H9 (cell line): Measurements from ENCODE around the gene FLNC. TPM values are rescaled to one million over a fixed set of nuclear protein-coding genes. Genes with fewer than 3 reads are reported as not detected.

ENCODE experiments used
- DNase-seq: peaks from one replicate; pipeline ENCODE4 v3.0.0-alpha.2; 2017
- H2AFZ ChIP-seq: one replicate; pipeline ENCODE4 v1.6.1; 2013; ENCODE audit warnings: mild to moderate bottlenecking, low read length, control low read depth, moderate library complexity
- H2AK5ac ChIP-seq: 2 replicates; pipeline ENCODE4 v1.6.1; 2013; ENCODE audit warnings: low read length, control low read depth, mixed read lengths; ENCODE audit not compliant: insufficient read length
- H2BK120ac ChIP-seq: one replicate; pipeline ENCODE4 v1.6.1; 2013; ENCODE audit warnings: low read depth, mild to moderate bottlenecking, low read length, control low read depth, inconsistent platforms; ENCODE audit not compliant: poor library complexity, severe bottlenecking
- H2BK12ac ChIP-seq: 2 replicates; pipeline ENCODE4 v1.6.1; 2013; ENCODE audit warnings: low read length, control low read depth, mixed read lengths, low read depth; ENCODE audit not compliant: insufficient read length
- H2BK15ac ChIP-seq: 2 replicates; pipeline ENCODE4 v1.6.1; 2013; ENCODE audit warnings: low read depth, low read length, control low read depth
- H2BK20ac ChIP-seq: one replicate; pipeline ENCODE4 v1.6.1; 2013; ENCODE audit warnings: low read depth, mild to moderate bottlenecking, low read length, control low read depth, inconsistent platforms; ENCODE audit not compliant: poor library complexity, severe bottlenecking
- H2BK5ac ChIP-seq: 2 replicates; pipeline ENCODE4 v1.6.1; 2013; ENCODE audit warnings: low read length, control low read depth, mixed read lengths; ENCODE audit not compliant: insufficient read length
- H3K14ac ChIP-seq: 2 replicates; pipeline ENCODE4 v1.6.1; 2013; ENCODE audit warnings: low read length, control low read depth; ENCODE audit not compliant: insufficient read depth
- H3K18ac ChIP-seq: 2 replicates; pipeline ENCODE4 v1.6.1; 2013; ENCODE audit warnings: low read depth, mild to moderate bottlenecking, mixed read lengths, low read length, control low read depth; ENCODE audit not compliant: insufficient read length
- H3K23ac ChIP-seq: 2 replicates; pipeline ENCODE4 v1.6.1; 2013; ENCODE audit warnings: low read length, control low read depth, mixed read lengths, low read depth; ENCODE audit not compliant: insufficient read length
- H3K23me2 ChIP-seq: 2 replicates; pipeline ENCODE4 v1.6.1; 2013; ENCODE audit warnings: low read depth, mild to moderate bottlenecking, mixed read lengths, low read length, control low read depth; ENCODE audit not compliant: insufficient read length, poor library complexity, severe bottlenecking
- H3K27ac ChIP-seq: 2 replicates; pipeline ENCODE4 v1.5.1; 2013; ENCODE audit warnings: low read length, control low read depth, mixed read lengths, low read depth; ENCODE audit not compliant: insufficient read length
- H3K27me3 ChIP-seq: 2 replicates; pipeline ENCODE4 v1.6.1; 2013; ENCODE audit warnings: low read length, control low read depth, inconsistent platforms; ENCODE audit not compliant: insufficient read depth
- H3K4ac ChIP-seq: 2 replicates; pipeline ENCODE4 v1.6.1; 2013; ENCODE audit warnings: low read depth, mild to moderate bottlenecking, control low read depth, inconsistent platforms, low read length, moderate library complexity
- H3K4me1 ChIP-seq: 2 replicates; pipeline ENCODE4 v1.6.1; 2013; ENCODE audit warnings: low read length, control low read depth, inconsistent platforms; ENCODE audit not compliant: insufficient read depth
- H3K4me2 ChIP-seq: 2 replicates; pipeline ENCODE4 v1.6.1; 2013; ENCODE audit warnings: low read length, control low read depth, mixed read lengths; ENCODE audit not compliant: insufficient read length, insufficient read depth
- H3K56ac ChIP-seq: 2 replicates; pipeline ENCODE4 v1.6.1; 2013; ENCODE audit warnings: low read depth, mild to moderate bottlenecking, mixed read lengths, low read length, control low read depth; ENCODE audit not compliant: insufficient read length
- H3K79me1 ChIP-seq: 2 replicates; pipeline ENCODE4 v1.6.1; 2013; ENCODE audit warnings: low read depth, mild to moderate bottlenecking, moderate library complexity, low read length, control low read depth, inconsistent platforms; ENCODE audit not compliant: insufficient read depth, poor library complexity, severe bottlenecking
- H3K79me2 ChIP-seq: 2 replicates; pipeline ENCODE4 v1.6.1; 2013; ENCODE audit warnings: low read length, control low read depth, inconsistent platforms; ENCODE audit not compliant: insufficient read depth
- H3K9ac ChIP-seq: 2 replicates; pipeline ENCODE4 v1.6.1; 2013; ENCODE audit warnings: low read length, control low read depth, mixed read lengths; ENCODE audit not compliant: insufficient read length; ENCODE audit errors: extremely low read depth
- H3K9me3 ChIP-seq: one replicate; pipeline ENCODE4 v1.6.1; 2013; ENCODE audit warnings: low read depth, low read length, inconsistent platforms; ENCODE audit not compliant: control insufficient read depth
- H3T11ph ChIP-seq: one replicate; pipeline ENCODE4 v1.6.1; 2013; ENCODE audit warnings: mild to moderate bottlenecking, low read length, control low read depth, inconsistent platforms
- H4K20me1 ChIP-seq: one replicate; pipeline ENCODE4 v1.6.1; 2013; ENCODE audit not compliant: control insufficient read depth, insufficient read length, insufficient read depth
- H4K5ac ChIP-seq: 2 replicates; pipeline ENCODE4 v1.6.1; 2013; ENCODE audit warnings: low read depth, mild to moderate bottlenecking, mixed read lengths, low read length, control low read depth; ENCODE audit not compliant: insufficient read length
- H4K8ac ChIP-seq: replicated peaks from 2 replicates; pipeline ENCODE4 v1.6.1; 2013; ENCODE audit warnings: low read length, control low read depth, mixed read lengths, low read depth; ENCODE audit not compliant: insufficient read length
- H4K91ac ChIP-seq: 2 replicates; pipeline ENCODE4 v1.6.1; 2013; ENCODE audit warnings: low read depth, mild to moderate bottlenecking, moderate library complexity, mixed read lengths, low read length, control low read depth; ENCODE audit not compliant: insufficient read length
- H3K27ac Mint-ChIP-seq, 3 experiments: 2 replicates in 2 of 3; 3 replicates in 1 of 3; pipeline ENCODE4 v1.8.0; 2020 to 2021; ENCODE audit warnings: mixed read lengths in 3 of 3, mild to moderate bottlenecking in 1 of 3, moderate library complexity in 1 of 3
- H3K27me3 Mint-ChIP-seq: 2 replicates; pipeline ENCODE4 v1.8.0; 2021; ENCODE audit warnings: low read depth, mild to moderate bottlenecking, moderate library complexity, mixed read lengths
- H3K36me3 Mint-ChIP-seq, 3 experiments: 2 replicates in 2 of 3; 3 replicates in 1 of 3; pipeline ENCODE4 v1.8.0; 2020 to 2021; ENCODE audit warnings: low read depth in 3 of 3, mixed read lengths in 3 of 3; ENCODE audit not compliant: insufficient read depth in 1 of 3
- H3K4me1 Mint-ChIP-seq, 2 experiments: 2 replicates each; pipeline ENCODE4 v1.8.0; 2020; ENCODE audit warnings: mixed read lengths in 2 of 2
- H3K4me3 Mint-ChIP-seq, 2 experiments: 2 replicates in 1 of 2; 3 replicates in 1 of 2; pipeline ENCODE4 v1.8.0; 2020 to 2021; ENCODE audit warnings: mild to moderate bottlenecking in 2 of 2, mixed read lengths in 2 of 2, moderate library complexity in 1 of 2
- H3K9me3 Mint-ChIP-seq, 2 experiments: 2 replicates in 1 of 2; 3 replicates in 1 of 2; pipeline ENCODE4 v1.8.0; 2020; ENCODE audit warnings: mild to moderate bottlenecking in 2 of 2, mixed read lengths in 2 of 2, moderate library complexity in 1 of 2
- CTCF ChIP-seq: fragments of 200-600 bp; sonication (generic); conservative IDR thresholded peaks from 3 replicates; pipeline ENCODE4 v1.8.0; 2021; ENCODE audit warnings: antibody characterized with exemption, mild to moderate bottlenecking
- WGBS: extraction: QIAGEN DNeasy Blood & Tissue Kit; methylation state at CpG from one replicate; pipeline ENCODE4 v1.1.7; 2013; ENCODE audit warnings: missing lambda C conversion rate, low lambda C conversion rate, mixed read lengths; ENCODE audit not compliant: insufficient read length; ENCODE audit errors: extremely low coverage; 5-methylcytosine and 5-hydroxymethylcytosine counted together
- total RNA-seq: library from RNA; stranded (reverse); gene quantifications from 2 replicates; pipeline ENCODE4 v1.2.1, GENCODE V29; 2021

Gene FLNC
- total RNA-seq, 1 experiment from 2014 or later: 12.2 TPM

- no peak overlapping the region for H3K27ac ChIP-seq
- no peak for DNase-seq
- no peak overlapping the region for H3K9ac ChIP-seq
- no peak overlapping the region for H3K18ac ChIP-seq
- no CpG with 5 or more reads among the region's 3 CpGs for WGBS
- H3K9me3 ChIP-seq: no peaks in the 10 kb centered on the region
- H3K27ac Mint-ChIP-seq: no peak overlapping the region
- H3K4me1 ChIP-seq: no peaks in the 10 kb centered on the region
- H2BK120ac ChIP-seq: no peak overlapping the region
- H3K79me1 ChIP-seq: no peaks in the 10 kb centered on the region
- no peak overlapping the region for H3K4me3 Mint-ChIP-seq
- H3K27me3 Mint-ChIP-seq: peaks cover 13% of the 10 kb centered on the region
- H3K56ac ChIP-seq: no peak overlapping the region
- H4K20me1 ChIP-seq: no peaks in the 10 kb centered on the region
- no peaks in the 10 kb centered on the region for H3K9me3 Mint-ChIP-seq
- H3K4me1 Mint-ChIP-seq: peaks cover 7 to 8% of the 10 kb centered on the region in 2 experiments
- no peak for TF ChIP-seq CTCF
- H4K8ac ChIP-seq: no peak overlapping the region
- H4K5ac ChIP-seq: no peak overlapping the region
- no peak overlapping the region for H4K91ac ChIP-seq
- no peak overlapping the region for H2BK15ac ChIP-seq
- no peak overlapping the region for H2AK5ac ChIP-seq
- H3K79me2 ChIP-seq: no peaks in the 10 kb centered on the region
- H2AFZ ChIP-seq: no peak overlapping the region
- H2BK5ac ChIP-seq: no peak overlapping the region
- H3K23me2 ChIP-seq: no peaks in the 10 kb centered on the region
- no peaks in the 10 kb centered on the region for H3K27me3 ChIP-seq
- H3K4me2 ChIP-seq: no peak overlapping the region
- H2BK20ac ChIP-seq: no peak overlapping the region
- no peak overlapping the region for H3T11ph ChIP-seq
- no peak overlapping the region for H3K4ac ChIP-seq
- H3K14ac ChIP-seq: no peak overlapping the region
- no peaks in the 10 kb centered on the region; a peak in 1 of 7 replicates for H3K36me3 Mint-ChIP-seq
- no peak overlapping the region for H3K23ac ChIP-seq
- H2BK12ac ChIP-seq: no peak overlapping the region
Measured at GRCh38 chr7:128876127-128876526, 45.9 kb downstream of the FLNC start.
